HG03460 (cell line): ENCODE data around the gene CORO1A.
"Not testable (repeated sequence)": the region's sequence is repeated elsewhere in the genome, so short reads cannot be mapped to it uniquely, and the experiment has no call there.

Experiments used
- ATAC-seq: cut with Tn5 transposase; IDR thresholded peaks from one replicate; pipeline ENCODE4 v1.9.1; 2021; ENCODE audit not compliant: unreplicated experiment

The CORO1A gene

DNA sequence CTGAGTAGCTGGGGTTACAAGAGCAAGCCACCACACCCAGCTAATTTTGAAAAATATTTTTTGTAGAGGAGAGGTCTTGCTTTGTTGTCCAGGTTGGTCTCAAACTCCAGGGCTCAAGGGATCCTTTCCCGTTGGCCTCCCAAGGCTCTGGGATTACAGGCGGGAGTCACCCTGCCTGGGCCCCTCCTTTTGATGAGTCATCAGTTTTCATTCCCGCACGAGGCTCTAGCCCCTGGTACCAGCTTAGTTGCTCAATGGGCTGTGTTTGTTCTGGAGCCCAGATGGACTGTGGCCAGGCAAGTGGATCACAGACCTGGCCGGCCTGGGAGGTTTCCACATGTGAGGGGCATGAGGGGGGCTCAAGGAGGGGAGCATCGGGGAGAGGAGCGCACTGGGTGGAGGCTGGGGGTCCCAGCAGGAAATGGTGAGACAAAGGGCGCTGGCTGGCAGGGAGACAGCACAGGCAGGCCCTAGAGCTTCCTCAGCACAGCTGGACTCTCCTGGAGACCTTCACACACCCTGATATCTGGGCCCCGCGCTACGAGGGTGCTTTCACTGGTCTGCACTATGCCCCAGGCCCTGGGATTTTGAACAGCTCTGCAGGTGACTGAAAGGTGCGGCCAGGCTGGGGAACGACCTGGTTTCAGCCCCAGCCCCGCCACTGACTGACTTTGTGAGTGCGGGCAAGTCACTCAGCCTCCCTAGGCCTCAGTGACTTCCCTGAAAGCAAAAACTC lies 16.4 kb downstream of the CORO1A start:
- not testable (repeated sequence) for ATAC-seq

DNA sequence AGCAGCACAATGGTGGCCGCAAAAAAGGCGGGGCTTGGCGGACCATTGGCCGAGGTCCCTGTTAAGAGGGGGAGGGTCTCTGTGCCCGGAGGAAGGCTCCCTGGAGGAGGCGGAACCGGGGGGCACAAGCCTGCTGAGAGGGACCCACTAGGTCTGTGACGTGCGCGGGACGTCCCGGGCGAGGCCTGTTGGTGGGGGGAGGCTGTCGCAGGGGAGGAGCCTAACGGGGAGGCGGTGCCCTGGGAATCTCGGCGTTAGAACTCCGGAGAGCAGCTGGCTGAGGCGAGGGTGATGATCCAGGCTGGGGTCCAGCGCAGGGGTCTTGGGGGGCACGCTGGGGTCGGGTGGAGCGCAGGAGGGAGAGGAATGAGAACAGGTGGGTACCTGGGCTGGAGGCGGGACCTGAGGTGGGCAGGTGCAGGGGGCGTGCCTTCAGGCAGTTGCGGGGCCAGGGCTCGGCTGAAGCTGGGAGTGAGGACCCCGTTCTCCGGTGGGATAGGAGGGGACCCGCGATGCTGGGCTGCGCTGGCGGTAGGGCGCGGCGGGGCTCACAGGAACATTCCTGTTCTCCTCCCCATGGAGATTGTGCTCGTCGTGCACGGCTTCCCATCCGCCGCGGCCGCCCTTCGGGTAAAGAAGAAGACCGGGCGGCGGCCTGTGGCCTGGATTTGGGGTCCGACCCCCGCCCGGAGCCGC lies 22.3 kb downstream of the CORO1A start:
- not testable (repeated sequence) for ATAC-seq

- ATAC-seq = not testable (repeated sequence)
These were observed 22.9 kb downstream of the CORO1A start for GRCh38 chr16:30206252-30206651.

- not testable (repeated sequence) for ATAC-seq
These were observed 23.8 kb downstream of the CORO1A start for GRCh38 chr16:30207063-30207704.

- not testable (repeated sequence) for ATAC-seq
These were observed 25.6 kb downstream of the CORO1A start for GRCh38 chr16:30209032-30209431.

DNA sequence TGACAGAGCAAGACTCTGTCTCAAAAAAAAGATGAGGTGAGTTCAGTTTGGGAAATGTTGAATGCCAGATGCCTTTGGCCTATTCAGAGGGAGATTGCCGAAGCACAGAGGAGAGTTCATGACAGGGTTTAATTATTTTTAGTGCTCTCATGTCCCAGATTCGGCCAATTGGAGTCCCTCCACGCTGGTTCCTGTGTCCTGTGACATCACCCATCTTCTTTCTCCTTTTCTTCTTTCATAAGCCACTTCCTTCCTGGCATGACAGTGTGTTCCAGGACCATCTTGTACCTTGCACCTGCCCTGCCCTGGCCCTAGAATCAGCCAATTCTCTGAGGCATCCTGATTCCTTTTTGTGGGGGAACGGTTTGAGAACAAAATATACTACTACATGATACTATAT lies 28.0 kb downstream of the CORO1A start:
- not testable (repeated sequence) for ATAC-seq

DNA sequence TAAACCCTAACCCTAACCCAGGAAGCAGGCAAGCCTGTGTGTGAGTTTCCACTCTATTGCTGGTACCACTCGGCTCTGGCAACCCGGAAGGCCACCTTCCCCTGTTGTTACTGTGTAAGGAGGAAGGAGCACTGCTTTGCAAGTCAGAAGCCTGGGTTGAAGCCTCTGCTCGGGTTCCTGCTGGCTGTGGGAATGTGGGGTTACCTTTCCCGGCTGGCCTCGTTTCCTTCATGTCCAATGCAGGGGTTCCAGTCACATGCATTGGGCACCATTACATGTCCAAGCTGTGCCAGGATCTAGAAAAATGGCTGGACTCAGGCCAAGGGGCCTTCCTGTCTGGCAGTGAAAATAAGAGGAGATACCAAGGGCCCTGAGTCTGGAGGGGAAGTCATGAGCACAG lies 33.7 kb downstream of the CORO1A start:
- not testable (repeated sequence) for ATAC-seq
